ENCODE measurements around the gene GNAZ. TPM values are rescaled to one million over a fixed set of nuclear protein-coding genes. Genes with fewer than 3 reads are reported as not detected.
A peak's percentile ranks its signal among the peaks of the same experiment; 100 is the strongest.

The GNAZ gene
- total and polyA plus RNA-seq, 4 donors = 0.84 to 6.1 (median 3.6) TPM

- ATAC-seq (ENCODE audit: low FRiP score) (peak; percentile 34), DNase-seq (no peak)
- Histone ChIP-seq H3K9me3 (ENCODE audit: control insufficient read depth, low read length) (no peaks in the 10 kb centered on the region), H3K27ac (ENCODE audit: low read depth in 1 of 2, low read length in 2 of 2) (no peak overlapping the region), H3K27me3 (ENCODE audit: control insufficient read depth in 1 of 2, insufficient read depth in 2 of 2, low read length in 1 of 2) (no peaks in the 10 kb centered on the region), H3K4me3 (ENCODE audit: low read length in 2 of 2) (no peak overlapping the region), H3K36me3 (ENCODE audit: control insufficient read depth in 1 of 2, insufficient read depth in 2 of 2, low read length in 1 of 2) (no peaks in the 10 kb centered on the region), H3K4me1 (ENCODE audit: control insufficient read depth in 1 of 2, insufficient read depth in 2 of 2, low read length in 2 of 2) (no peaks in the 10 kb centered on the region)
- WGBS, 2 donors = 85 to 90% methylated on average over 11 of the region's 11 CpGs
- intact Hi-C loops (cut with DNase I) = no loop called here
Observed at GRCh38 chr22:23077627-23078461, 7.5 kb downstream of the GNAZ start.

GRCh38 chr22:23078462-23078787 lies 8.1 kb downstream of the GNAZ start:
- Histone ChIP-seq H3K4me1 (ENCODE audit: control insufficient read depth in 1 of 2, insufficient read depth in 2 of 2, low read length in 2 of 2) (no peaks in the 10 kb centered on the region), H3K27me3 (ENCODE audit: control insufficient read depth in 1 of 2, insufficient read depth in 2 of 2, low read length in 1 of 2) (no peaks in the 10 kb centered on the region), H3K9me3 (ENCODE audit: control insufficient read depth, low read length) (no peaks in the 10 kb centered on the region), H3K4me3 (ENCODE audit: low read length in 2 of 2) (no peak overlapping the region), H3K27ac (ENCODE audit: low read depth in 1 of 2, low read length in 2 of 2) (no peak overlapping the region), H3K36me3 (ENCODE audit: control insufficient read depth in 1 of 2, insufficient read depth in 2 of 2, low read length in 1 of 2) (no peaks in the 10 kb centered on the region)
- ATAC-seq (ENCODE audit: low FRiP score) = no peak
- intact Hi-C loops (cut with DNase I) = no loop called here
- DNase-seq = no peak
- 86 to 95% methylated on average over 3 of the region's 3 CpGs for WGBS, 2 donors

GRCh38 chr22:23079240-23079768 lies 9.0 kb downstream of the GNAZ start:
- DNase-seq (no peak), ATAC-seq (ENCODE audit: low FRiP score) (no peak)
- intact Hi-C loops (cut with DNase I) = no loop called here
- Histone ChIP-seq H3K36me3 (ENCODE audit: control insufficient read depth in 1 of 2, insufficient read depth in 2 of 2, low read length in 1 of 2) (no peaks in the 10 kb centered on the region), H3K27me3 (ENCODE audit: control insufficient read depth in 1 of 2, insufficient read depth in 2 of 2, low read length in 1 of 2) (no peaks in the 10 kb centered on the region), H3K4me3 (ENCODE audit: low read length in 2 of 2) (no peak overlapping the region), H3K27ac (ENCODE audit: low read depth in 1 of 2, low read length in 2 of 2) (no peak overlapping the region), H3K9me3 (ENCODE audit: control insufficient read depth, low read length) (no peaks in the 10 kb centered on the region), H3K4me1 (ENCODE audit: control insufficient read depth in 1 of 2, insufficient read depth in 2 of 2, low read length in 2 of 2) (no peaks in the 10 kb centered on the region)
- 93 to 95% methylated on average over 9 of the region's 9 CpGs for WGBS, 2 donors

- H3K27me3 ChIP-seq (ENCODE audit: control insufficient read depth in 1 of 2, insufficient read depth in 2 of 2, low read length in 1 of 2) = no peaks in the 10 kb centered on the region
- ATAC-seq (ENCODE audit: low FRiP score) (no peak), DNase-seq (no peak)
- no peak overlapping the region for H3K27ac ChIP-seq (ENCODE audit: low read depth in 1 of 2, low read length in 2 of 2)
- no peaks in the 10 kb centered on the region for H3K4me1 ChIP-seq (ENCODE audit: control insufficient read depth in 1 of 2, insufficient read depth in 2 of 2, low read length in 2 of 2)
- no peaks in the 10 kb centered on the region for H3K36me3 ChIP-seq (ENCODE audit: control insufficient read depth in 1 of 2, insufficient read depth in 2 of 2, low read length in 1 of 2)
- 95 to 97% methylated on average over 9 of the region's 9 CpGs for WGBS, 2 donors
- no peaks in the 10 kb centered on the region for H3K9me3 ChIP-seq (ENCODE audit: control insufficient read depth, low read length)
- H3K4me3 ChIP-seq (ENCODE audit: low read length in 2 of 2) = no peak overlapping the region
- intact Hi-C loops (cut with DNase I) = no loop called here
Observed at GRCh38 chr22:23079814-23080521, 9.6 kb downstream of the GNAZ start.

GRCh38 chr22:23080613-23081290 lies 10.4 kb downstream of the GNAZ start:
- Histone ChIP-seq H3K4me3 (ENCODE audit: low read length in 2 of 2) (no peak overlapping the region), H3K9me3 (ENCODE audit: control insufficient read depth, low read length) (no peaks in the 10 kb centered on the region), H3K27me3 (ENCODE audit: control insufficient read depth in 1 of 2, insufficient read depth in 2 of 2, low read length in 1 of 2) (no peaks in the 10 kb centered on the region), H3K36me3 (ENCODE audit: control insufficient read depth in 1 of 2, insufficient read depth in 2 of 2, low read length in 1 of 2) (no peaks in the 10 kb centered on the region), H3K27ac (ENCODE audit: low read depth in 1 of 2, low read length in 2 of 2) (no peak overlapping the region), H3K4me1 (ENCODE audit: control insufficient read depth in 1 of 2, insufficient read depth in 2 of 2, low read length in 2 of 2) (no peaks in the 10 kb centered on the region)
- DNase-seq (no peak), ATAC-seq (ENCODE audit: low FRiP score) (no peak)
- WGBS, 2 donors = 87 to 88% methylated on average over 11 of the region's 11 CpGs
- intact Hi-C loops (cut with DNase I) = no loop called here

GRCh38 chr22:23082534-23083314 lies 12.4 kb downstream of the GNAZ start:
- WGBS, 2 donors = 87 to 91% methylated on average over 5 of the region's 5 CpGs
- ATAC-seq (ENCODE audit: low FRiP score) = no peak
- intact Hi-C loops (cut with DNase I) = no loop called here

GRCh38 chr22:23083315-23084021 lies 13.1 kb downstream of the GNAZ start:
- no peak for DNase-seq
- Histone ChIP-seq H3K4me1 (ENCODE audit: control insufficient read depth in 1 of 2, insufficient read depth in 2 of 2, low read length in 2 of 2) (no peaks in the 10 kb centered on the region), H3K9me3 (ENCODE audit: control insufficient read depth, low read length) (no peaks in the 10 kb centered on the region), H3K36me3 (ENCODE audit: control insufficient read depth in 1 of 2, insufficient read depth in 2 of 2, low read length in 1 of 2) (no peaks in the 10 kb centered on the region), H3K27me3 (ENCODE audit: control insufficient read depth in 1 of 2, insufficient read depth in 2 of 2, low read length in 1 of 2) (no peaks in the 10 kb centered on the region), H3K27ac (ENCODE audit: low read depth in 1 of 2, low read length in 2 of 2) (no peak overlapping the region), H3K4me3 (ENCODE audit: low read length in 2 of 2) (no peak overlapping the region)
- ATAC-seq (ENCODE audit: low FRiP score) = no peak
- 85 to 92% methylated on average over 13 of the region's 13 CpGs for WGBS, 2 donors
- intact Hi-C loops (cut with DNase I) = no loop called here

More at GRCh38 chr22:23082534-23083314, 12.4 kb downstream of the GNAZ start:
- H3K9me3 ChIP-seq (ENCODE audit: control insufficient read depth, low read length) = no peaks in the 10 kb centered on the region
- H3K4me3 ChIP-seq (ENCODE audit: low read length in 2 of 2) = no peak overlapping the region
- no peak overlapping the region for H3K27ac ChIP-seq (ENCODE audit: low read depth in 1 of 2, low read length in 2 of 2)
- no peak for DNase-seq
- no peaks in the 10 kb centered on the region for H3K36me3 ChIP-seq (ENCODE audit: control insufficient read depth in 1 of 2, insufficient read depth in 2 of 2, low read length in 1 of 2)
- H3K27me3 ChIP-seq (ENCODE audit: control insufficient read depth in 1 of 2, insufficient read depth in 2 of 2, low read length in 1 of 2) = no peaks in the 10 kb centered on the region
- no peaks in the 10 kb centered on the region for H3K4me1 ChIP-seq (ENCODE audit: control insufficient read depth in 1 of 2, insufficient read depth in 2 of 2, low read length in 2 of 2)

Data from aorta (tissue), 5 donors.